NCI-H748 (cell line): ENCODE results near the gene CNTNAP2.

ENCODE experiments used
- DNase-seq: peaks from one replicate; lab custom pipeline; 2025; ENCODE audit not compliant: unreplicated experiment; lab: John Stamatoyannopoulos, UW

CNTNAP2 gene

DNA sequence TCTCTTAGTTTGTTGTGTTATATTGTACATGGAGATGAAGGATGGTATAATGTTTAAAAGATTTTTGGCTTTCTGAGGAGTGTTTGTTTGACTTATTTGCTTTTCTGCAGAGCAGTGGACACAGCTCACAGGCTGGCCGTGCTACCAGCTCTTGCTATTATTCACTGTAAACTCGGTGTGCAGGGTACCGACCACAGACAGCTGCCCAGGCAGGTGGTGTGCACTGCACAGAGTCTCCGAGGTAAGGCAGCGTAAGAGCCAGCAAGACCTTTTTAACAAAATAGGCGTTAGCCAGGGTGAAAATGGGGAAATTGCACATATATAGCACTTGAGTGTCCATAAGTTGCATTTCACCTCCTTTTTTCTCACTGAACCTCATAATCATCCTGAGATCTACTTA, 438.0 kb downstream of the CNTNAP2 start:
- DNase-seq, result peak; percentile 13

DNA sequence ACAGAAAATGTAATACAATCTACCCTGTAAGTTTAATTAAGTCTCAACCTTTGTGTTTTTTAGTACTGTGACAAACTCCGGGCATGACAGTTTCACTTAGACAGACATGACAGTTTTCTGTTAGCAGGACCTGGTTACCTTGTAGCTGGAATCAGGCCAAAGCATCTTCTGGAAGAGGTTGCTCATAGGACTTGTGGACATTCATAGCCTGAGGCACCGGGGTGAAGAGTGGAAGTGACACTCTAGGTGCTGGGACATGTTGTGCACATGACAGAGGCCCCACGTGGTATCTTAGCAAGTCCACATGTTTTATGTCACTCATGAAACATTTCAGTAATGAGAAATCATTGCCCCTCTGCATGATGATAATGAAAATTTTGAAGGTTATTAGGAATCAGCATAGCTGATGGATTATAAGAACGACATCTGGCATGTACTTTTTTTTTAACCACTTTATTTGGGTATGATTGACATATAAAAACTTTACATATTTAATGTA, 441.4 kb downstream of the CNTNAP2 start:
- no peak for DNase-seq

DNA sequence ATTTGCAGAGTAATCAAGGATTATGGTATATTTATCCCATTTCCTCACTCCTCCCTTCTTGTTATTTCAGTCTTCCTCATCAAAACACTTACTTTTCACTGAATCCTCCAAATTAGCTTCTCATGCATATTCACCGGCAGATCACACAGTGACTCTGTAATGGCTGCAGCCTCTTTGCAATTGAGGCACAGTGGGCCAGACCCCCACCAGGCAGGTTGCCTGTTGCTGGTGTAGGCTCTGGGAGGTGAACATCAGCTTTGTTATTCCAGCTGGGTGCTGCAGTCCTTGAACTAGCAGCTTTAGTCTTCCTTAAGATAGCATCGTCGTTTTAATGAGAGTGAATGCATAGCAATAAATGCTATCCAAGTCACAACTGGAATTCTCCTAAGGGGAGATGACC, 449.3 kb downstream of the CNTNAP2 start:
- DNase-seq, result no peak

DNA sequence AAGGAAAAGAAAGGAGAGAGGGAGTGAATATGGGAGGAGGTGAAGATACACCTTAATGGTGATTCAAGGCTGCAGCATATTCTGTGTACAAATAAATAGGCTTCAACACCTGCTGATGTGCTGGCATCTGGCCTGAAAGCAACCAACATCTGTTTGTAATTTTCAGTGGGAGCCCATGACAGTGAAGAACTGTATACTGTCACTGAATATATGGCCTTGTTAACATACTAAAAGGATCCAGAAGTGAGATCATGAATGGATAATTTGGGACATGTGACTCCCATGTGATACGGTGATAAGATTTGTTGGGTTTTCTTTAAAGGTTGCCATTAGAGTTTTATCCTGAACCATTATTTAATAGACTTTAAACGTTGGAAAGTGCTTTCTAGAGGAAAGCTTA, 459.3 kb downstream of the CNTNAP2 start:
- no peak for DNase-seq

DNA sequence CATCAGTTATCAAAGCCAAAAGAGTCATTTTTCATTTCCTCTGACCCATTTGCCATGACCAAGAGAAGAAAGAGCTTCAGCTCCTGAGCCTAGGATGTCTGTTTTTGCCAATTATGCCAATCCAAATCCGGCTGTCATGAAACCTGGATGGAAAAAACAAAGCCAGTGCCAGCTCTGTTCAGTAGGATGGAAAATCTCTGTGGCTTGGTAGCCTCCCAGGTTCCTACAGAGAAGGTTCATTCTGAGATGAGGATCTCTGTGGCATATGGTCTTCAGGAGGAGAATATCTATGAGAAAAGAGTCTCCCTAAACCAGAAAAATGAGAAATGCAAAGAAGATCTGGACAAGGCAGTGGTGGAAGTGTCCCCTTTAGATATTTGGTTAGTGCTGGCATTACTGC, 475.4 kb downstream of the CNTNAP2 start:
- no peak for DNase-seq

DNA sequence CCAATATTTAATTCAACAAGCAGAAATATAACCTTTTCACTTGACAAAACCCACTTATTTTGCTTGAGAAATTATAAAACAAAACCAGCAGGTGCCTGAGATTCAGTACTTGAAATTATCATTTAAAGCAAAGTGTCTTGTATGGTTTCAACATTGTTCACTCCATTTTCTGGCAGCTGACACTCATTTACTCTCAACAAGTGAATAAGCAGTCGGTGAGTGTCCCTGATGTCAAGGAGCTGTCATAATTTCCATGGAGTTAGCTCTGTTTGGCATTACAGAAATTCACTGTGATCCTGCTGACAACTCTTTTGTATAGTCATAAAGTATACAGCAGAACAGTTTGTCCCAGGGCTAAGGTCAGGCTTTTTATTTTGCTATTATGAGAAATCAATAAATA, 490.0 kb downstream of the CNTNAP2 start:
- DNase-seq, result peak; percentile 17

DNA sequence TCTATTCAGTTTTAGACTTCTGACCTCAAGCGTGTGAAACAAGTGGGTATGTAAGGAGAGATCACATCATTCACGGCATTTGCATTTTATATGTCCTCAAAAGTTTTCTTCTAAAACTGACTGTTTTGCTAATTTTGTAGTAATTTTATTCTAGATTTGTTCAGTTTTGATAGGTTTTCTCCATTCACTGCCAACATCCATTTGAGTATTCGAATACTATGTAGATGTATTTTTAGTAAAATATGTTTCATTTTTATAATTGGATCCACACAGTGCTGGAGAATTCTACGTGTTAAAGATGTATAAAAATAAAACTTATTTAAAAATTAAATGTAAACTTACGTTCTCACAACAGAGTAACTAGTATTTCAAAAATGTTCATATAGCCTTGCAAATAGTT, 503.0 kb downstream of the CNTNAP2 start:
- DNase-seq, result no peak

DNA sequence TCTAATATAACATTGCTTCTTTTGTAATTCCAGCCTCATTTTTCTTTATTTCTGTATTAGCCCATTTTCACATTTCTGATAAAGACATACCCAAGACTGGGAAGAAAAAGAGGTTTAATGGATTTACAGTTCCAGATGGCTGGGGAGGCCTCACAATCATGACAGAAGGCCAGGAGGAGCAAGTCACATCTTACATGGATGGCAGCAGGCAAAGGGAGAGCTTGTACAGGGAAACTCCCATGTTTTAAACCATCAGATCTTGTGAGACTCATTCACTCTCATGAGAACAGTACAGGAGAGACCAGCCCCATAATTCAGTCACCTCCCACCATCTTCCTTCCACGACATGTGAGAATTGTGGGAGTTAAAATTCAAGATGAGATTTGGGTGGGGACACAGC, 510.3 kb downstream of the CNTNAP2 start:
- DNase-seq, result no peak

DNA sequence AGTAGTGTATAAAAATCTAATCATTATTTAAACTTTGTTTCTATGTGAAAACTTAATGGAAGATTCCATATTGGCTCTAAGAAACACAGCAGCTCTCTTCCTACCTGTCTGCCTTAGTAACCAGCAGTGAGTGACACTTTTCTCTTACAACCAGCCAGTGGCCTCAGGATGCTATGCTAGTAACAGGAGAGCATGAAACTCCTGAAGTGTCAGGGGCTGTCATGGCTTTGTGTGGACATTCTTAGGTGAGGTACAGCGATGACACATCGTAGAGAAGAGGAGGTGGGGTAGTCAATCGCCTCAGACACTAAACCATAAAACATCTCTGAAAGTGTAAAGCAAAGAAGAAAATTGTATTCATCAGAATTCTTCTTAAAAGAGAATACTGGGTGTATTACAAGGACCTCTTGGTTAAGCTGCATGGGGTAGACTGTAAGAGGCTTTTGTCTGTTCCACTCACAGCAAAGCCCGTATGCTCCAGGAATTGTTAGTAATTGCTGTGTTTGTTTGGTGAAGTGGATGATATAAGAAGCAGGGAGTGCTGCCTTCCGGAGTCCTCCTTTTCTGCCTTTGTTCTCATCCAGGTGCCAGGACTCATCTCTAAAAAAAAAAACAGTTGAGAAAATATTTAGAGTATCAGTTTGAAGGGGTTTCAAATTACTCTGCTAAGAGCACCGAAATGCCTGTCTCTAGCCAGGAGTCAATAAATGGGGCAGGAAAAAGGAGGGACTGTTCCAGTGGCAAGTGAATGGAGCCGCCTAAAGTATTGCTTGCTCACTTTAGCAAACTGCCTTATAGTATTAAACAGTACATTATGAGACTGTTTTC, 518.8 kb downstream of the CNTNAP2 start:
- peak; percentile 99 for DNase-seq

DNA sequence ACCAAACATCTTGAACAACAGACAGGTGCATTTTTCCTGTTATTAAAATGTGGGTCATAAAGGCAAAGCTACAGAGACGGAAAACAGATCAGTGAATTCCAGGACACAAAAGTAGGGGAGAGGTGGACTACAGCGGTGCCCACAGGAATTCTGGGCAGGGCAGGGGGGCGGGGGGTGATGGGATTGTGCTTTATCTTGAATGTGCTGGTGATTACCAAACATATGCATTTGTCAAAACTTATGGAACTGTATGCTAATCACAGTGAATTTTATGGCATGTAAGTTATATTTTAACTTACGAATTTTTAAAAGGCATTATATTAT, 519.4 kb downstream of the CNTNAP2 start:
- DNase-seq, result no peak

DNA sequence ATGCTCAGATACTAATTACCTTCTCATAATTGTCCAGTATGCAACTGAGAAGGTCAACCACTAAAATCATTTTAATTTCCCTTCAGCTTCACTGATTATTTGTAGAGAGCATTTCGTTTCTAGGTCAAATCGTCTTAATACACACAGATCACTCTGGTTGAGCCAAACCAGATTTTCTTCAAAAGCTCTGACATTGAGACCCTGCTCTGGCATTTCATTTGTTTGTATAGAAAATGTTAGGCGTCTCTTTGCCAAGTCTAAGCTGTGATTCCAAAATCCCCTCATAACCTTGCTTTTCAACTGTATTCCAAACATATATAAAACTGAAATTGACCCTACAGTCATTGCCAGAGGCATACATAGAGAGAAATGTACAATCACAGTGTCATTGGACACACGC, 520.0 kb downstream of the CNTNAP2 start:
- DNase-seq, result no peak

DNA sequence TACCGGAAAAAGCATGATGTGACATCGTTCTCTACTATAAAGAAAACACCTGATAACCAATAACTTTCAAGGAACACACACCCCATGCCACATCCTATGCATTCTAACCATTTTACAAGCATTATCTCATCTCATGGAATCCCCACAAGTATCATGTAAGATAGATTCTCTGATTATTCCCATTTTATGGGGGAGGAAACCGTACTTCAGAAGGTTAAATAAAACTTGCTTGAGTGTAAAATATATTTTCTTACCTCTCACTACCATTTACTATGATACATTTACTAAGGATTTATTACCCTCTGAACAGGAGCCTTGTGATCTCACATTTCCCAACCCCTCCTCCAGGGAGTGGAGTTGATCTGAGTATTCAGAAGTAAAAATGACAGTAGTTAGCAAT, 522.7 kb downstream of the CNTNAP2 start:
- no peak for DNase-seq

DNA sequence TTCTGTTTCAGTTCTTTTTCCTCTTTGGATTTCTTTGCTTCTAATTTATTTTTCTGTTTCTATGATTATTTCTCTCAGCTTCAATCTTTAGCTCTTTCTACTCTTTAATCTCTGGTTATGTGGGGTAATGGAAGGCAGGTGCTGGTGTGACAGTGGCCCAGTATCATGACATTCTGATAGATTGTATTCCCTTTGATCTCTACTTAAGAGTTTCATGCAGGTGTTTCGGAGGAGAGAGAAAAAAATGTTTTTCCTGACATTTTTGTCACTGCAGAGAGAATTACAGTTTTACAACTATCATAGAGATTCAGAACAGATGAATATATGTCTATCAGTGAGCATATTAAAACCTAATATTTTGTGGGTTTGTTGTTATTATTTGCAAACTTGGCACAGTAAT, 524.9 kb downstream of the CNTNAP2 start:
- DNase-seq, result no peak

DNA sequence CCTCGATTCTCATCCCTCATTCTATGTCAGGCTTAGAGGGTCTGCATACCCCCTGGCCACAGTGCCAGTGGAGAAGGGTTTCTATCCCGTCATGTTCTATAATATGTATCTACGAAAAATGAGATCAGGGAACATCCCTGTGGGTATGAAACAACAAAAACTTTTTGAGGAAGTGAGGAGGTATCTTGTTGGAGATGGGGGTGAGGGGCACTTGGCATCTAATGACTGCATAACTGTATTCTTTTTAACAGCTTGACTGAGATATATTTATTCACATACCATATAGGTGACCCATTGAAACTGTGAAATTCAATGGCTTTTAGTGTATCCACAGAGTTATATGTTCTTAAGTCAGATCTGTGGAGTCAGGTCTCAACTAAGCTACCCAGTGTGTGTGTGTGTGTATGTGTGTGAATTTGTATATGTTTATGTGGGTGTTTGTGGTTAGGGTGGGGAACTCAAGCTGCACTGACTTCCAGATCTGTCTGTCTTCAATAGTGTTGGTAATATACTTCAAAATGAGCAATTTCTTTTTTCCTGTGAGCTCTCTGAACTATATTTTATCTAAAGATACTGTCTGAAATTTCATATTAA, 528.9 kb downstream of the CNTNAP2 start:
- DNase-seq, result no peak

DNA sequence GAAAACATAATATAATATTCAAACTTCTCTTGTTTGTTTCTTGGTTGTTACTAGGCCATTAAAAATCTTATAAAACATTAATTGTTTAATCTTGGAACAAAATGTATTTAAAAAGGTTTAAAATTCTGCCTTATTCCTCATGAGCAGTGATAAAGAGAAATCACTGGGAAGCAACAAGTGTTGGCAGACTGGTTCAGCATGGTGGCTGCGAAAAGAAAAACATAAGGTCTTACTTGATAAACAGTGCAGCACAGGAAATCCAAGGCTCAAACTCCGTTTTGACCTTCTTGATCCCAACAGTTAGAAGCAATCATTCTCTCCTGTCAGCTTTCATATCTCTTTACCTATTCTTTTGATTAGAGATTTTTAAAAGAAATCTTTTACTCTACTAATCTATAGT, 530.8 kb downstream of the CNTNAP2 start:
- no peak for DNase-seq

DNA sequence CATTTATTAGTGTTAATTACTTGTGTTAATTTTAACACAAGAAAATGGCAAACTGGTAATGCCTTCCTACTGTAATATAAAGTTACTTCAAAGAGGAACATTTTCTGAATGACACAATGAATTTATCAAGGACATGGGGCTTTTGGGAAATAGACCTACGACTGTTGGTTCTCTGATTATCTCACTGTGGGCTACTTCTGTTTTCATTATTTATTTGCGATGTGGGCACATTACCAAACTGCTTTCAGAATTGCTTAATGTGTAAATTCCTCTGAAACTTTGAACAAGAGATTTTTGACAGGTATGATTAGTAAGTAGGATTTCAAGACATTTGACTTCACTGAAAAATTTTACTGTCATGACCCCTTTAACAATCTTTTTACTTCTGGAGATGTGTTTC, 535.6 kb downstream of the CNTNAP2 start:
- DNase-seq, result no peak

DNA sequence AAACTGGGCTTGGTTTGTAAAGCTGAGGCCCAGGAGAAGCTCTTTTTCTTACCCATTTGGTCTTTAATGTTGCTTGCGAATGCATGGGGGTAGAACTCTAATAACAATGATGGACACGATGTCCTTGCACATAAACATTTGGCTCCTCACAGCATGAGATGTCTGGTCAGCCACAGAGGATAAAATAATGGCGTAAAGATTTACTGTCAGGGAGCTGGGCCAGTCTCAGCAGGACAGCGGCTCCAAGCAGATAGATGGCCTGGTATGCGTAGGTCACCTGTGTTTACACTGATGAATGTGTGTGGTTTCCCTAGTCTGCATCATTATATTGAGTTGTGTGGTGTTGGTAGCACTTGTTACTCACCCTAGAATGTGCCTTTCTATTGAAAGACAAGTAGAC, 537.4 kb downstream of the CNTNAP2 start:
- DNase-seq, result peak; percentile 98

DNA sequence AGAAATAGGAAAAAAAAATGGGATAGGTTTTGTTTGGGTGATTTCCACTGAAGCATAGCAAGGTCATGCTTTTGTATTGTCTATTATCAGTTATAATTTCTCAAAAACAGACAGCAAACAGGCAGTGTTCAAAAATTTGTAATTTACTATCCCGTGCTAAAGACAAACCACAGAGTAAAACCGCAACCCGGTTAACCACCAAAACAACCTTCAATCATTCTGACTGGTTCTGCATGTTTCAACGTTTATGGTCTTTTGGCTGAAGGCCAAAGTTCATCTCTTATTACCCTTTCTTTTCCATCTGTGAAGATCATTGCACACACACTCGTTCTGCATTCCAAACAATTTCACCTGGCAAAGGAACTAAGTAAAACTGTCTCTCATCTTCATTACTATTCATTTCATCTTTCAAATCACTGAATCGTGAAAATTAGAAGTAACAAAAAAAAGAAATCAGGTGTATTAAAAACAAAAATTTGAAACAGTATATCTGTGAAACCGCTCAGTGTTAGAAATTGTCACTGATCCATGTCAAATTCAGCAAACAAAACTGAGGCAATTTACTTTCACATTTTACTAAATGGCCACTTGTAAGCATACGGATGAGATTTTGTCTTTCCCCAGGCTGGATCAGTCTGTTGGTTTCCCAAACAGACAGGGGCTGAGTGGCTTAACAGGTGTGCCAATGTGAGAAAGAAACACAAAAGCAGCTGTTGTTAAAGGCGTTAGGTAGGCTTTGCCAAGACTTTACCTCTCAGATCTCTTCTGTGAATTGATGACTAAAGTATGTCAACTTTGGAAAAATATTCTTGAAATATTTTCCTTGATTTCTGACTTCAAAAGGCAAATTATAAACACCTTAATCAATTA, 539.6 kb downstream of the CNTNAP2 start:
- DNase-seq, result peak; percentile 97

DNA sequence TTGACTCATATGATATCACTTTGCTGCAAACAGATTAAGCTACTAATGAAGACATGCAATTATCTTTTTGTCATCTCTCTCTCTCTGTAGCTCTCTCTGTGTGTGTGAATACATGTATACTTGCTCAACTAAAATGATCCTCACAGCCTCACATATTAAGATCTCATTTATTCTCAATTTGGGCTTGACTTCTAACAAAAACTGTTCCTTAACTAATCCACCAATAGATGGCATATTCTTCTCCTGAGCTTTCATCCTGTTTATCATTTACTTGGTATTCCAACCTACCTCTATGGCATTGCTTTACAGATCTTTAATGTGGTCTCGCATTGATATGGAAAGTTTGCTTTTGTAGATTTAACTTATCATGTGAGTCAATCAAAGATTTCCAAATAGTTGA, 540.4 kb downstream of the CNTNAP2 start:
- DNase-seq, result peak; percentile 36

DNA sequence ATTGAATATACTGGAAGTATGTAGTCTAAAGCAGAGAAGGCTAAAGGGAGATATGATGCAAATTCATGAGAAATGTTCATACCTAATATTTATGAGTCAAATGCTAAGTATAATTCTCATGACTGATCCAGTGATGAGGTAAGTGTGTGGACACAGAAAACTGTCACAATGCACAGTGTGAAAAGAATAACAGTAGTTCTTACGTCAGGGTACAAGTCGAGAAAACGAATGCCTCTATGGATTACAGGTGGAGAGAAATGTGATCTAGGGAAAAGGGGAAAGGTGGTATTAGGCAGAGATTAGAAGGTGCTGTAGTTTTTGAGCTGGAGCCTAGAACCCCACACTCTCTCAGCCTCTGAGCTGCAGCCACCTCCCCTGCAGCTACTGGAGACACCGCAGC, 542.0 kb downstream of the CNTNAP2 start:
- no peak for DNase-seq

DNA sequence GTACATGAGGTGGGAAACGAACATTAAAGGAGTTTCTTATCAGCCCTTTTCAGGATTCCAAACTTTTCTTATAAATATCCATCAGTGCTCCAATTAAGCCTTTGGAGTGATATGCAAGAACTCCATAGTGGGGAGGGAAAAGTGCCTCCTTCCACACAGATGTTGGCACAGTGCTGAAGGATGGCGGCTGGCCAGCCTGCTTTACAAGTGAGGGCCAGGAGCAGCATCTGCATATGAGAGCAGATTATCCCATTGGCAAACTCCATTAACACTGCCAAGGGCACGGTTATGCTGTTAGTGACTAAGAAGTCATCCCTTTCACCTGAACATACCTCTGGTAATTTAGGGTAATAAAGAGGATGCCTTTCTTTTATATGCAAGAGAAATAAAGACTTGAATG, 543.1 kb downstream of the CNTNAP2 start:
- no peak for DNase-seq

DNA sequence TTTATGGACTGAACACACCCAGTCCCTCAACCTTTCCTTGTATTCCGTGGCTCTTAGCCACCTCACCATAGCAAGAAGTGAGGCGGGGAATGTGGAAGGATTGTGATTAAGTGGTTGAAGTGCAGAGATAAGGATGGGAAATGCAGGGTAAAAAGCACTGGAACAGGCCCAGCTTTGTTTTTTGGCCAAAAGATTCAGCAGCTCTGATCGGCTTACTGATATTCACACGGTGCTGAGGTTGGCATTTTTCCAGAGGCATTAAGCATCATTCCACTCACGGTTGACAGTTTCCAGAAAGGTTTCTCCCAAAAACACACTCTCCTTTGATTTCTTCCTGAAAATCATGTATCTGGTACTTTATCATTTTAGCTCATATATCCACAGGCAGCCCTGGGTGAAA, 544.2 kb downstream of the CNTNAP2 start:
- peak; percentile 38 for DNase-seq
